ENCODE data around the gene HNRNPA3.
"Not testable (repeated sequence)": the region's sequence is repeated elsewhere in the genome, so short reads cannot be mapped to it uniquely, and the experiment has no call there.

HNRNPA3 gene

DNA sequence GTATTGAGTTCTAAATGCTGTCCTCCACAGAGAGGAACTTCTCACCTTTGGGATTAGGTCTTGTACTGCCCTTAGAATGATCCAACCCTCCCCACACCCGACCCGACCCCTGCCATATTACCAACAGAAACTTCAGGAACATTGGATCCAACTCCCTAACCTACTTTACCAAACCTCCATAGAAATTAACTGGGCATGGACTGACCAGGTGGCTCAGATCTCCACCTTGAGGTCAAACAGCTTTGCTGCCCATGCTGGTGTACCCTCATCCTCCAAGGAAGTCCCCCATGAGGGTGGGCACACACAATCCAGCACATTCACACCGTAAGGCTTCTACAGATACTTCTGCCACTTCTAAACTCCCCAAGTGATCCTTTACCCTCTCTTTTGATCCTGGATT, 30.5 kb downstream of the HNRNPA3 start:
- peaks cover 100% of the 10 kb centered on the region for H4K20me1 ChIP-seq
- H3K27ac ChIP-seq = no peak overlapping the region
- peak overlapping the region; percentile 65 for H3K4me2 ChIP-seq
- H3K36me3 ChIP-seq = peaks cover 34% of the 10 kb centered on the region
- TF ChIP-seq Cebpa-rat (IDR thresholded peaks at IDR 0.05) = no peak
- no peaks in the 10 kb centered on the region for H3K9me3 ChIP-seq
- no peaks in the 10 kb centered on the region for H3K27me3 ChIP-seq
- peaks cover 49% of the 10 kb centered on the region for H3K4me1 ChIP-seq
- H3K9ac ChIP-seq = no peak overlapping the region
- H3K4me3 ChIP-seq = no peak overlapping the region

- peak overlapping the region; percentile 65; the same call in 1 of the 2 replicates for H3K4me2 ChIP-seq
- H3K4me1 ChIP-seq = peaks cover 49% of the 10 kb centered on the region
- no peaks in the 10 kb centered on the region for H3K9me3 ChIP-seq
- no peak overlapping the region for H3K4me3 ChIP-seq
- H3K36me3 ChIP-seq = peaks cover 38% of the 10 kb centered on the region
- no peaks in the 10 kb centered on the region for H3K27me3 ChIP-seq
- peaks cover 100% of the 10 kb centered on the region for H4K20me1 ChIP-seq
- TF ChIP-seq Cebpa-rat (IDR thresholded peaks at IDR 0.05) = no peak
- H3K27ac ChIP-seq = no peak overlapping the region
- no peak overlapping the region for H3K9ac ChIP-seq
Observed at GRCh38 chr2:177243476-177243875, 30.9 kb downstream of the HNRNPA3 start.

- H4K20me1 ChIP-seq = peaks cover 100% of the 10 kb centered on the region
- H3K4me2 ChIP-seq = no peak overlapping the region
- H3K27ac ChIP-seq = no peak overlapping the region
- no peak overlapping the region for H3K9ac ChIP-seq
- peaks cover 39% of the 10 kb centered on the region for H3K36me3 ChIP-seq
- no peak for TF ChIP-seq Cebpa-rat (IDR thresholded peaks at IDR 0.05)
- no peaks in the 10 kb centered on the region for H3K27me3 ChIP-seq
- H3K9me3 ChIP-seq = no peaks in the 10 kb centered on the region
- H3K4me3 ChIP-seq = no peak overlapping the region
- H3K4me1 ChIP-seq = peaks cover 43% of the 10 kb centered on the region
Observed at GRCh38 chr2:177244244-177244771, 31.7 kb downstream of the HNRNPA3 start.

GRCh38 chr2:177245010-177245422, 32.4 kb downstream of the HNRNPA3 start:
- no peaks in the 10 kb centered on the region for H3K27me3 ChIP-seq
- no peak for TF ChIP-seq Cebpa-rat (IDR thresholded peaks at IDR 0.05)
- H3K9ac ChIP-seq = no peak overlapping the region
- no peak overlapping the region for H3K27ac ChIP-seq
- H3K4me3 ChIP-seq = no peak overlapping the region
- H3K36me3 ChIP-seq = peaks cover 43% of the 10 kb centered on the region
- H3K9me3 ChIP-seq = no peaks in the 10 kb centered on the region
- peaks cover 100% of the 10 kb centered on the region for H4K20me1 ChIP-seq
- H3K4me1 ChIP-seq = peaks cover 36% of the 10 kb centered on the region
- H3K4me2 ChIP-seq = no peak overlapping the region

DNA sequence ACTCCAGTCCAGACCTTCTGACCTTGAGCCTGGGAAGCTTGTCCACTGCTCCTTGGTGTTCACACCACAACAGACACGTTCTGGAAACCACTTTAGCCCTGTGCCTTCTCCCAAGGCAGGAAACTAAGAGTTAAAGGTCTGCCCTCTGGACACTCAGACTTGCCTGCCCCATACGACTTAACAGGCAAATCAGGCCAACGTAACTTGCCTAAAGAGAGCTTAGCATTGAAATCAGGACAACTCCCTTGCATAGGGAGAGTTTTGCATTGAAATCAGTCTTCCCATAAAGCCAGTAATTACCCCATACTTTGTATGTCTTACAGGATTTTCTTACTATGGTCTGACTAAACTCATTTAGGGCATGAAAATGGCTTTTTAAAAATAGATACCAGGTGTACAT, 33.4 kb downstream of the HNRNPA3 start:
- peaks cover 26% of the 10 kb centered on the region for H3K4me1 ChIP-seq
- TF ChIP-seq Cebpa-rat (IDR thresholded peaks at IDR 0.05) = no peak
- H3K9me3 ChIP-seq = no peaks in the 10 kb centered on the region
- H3K27me3 ChIP-seq = no peaks in the 10 kb centered on the region
- no peak overlapping the region for H3K4me2 ChIP-seq
- H3K27ac ChIP-seq = no peak overlapping the region
- H3K4me3 ChIP-seq = no peak overlapping the region
- H3K9ac ChIP-seq = no peak overlapping the region
- H3K36me3 ChIP-seq = peaks cover 53% of the 10 kb centered on the region
- peaks cover 100% of the 10 kb centered on the region for H4K20me1 ChIP-seq

DNA sequence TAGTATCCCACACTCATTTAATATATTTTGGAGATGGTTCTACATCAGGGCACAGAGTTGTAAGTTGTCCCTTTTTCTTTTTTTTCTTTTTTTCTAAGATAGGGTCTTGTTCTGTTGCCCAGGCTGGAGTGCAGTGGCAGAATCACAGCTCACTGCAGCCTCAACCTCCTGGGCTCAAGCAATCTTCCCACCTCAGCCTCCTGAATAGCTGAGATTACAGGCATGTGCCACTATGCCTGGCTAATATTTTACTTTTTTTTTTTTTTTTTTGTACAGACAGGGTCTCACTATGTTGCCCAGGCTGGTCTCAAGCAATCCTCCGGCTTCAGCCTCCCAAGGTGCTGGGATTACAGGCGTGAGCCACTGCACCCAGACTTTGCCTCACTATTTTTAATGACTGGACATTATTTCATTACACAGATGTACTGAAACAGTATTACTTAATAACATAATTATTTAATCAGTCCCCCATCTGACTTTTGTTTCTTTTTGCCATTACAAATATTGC, 34.0 kb downstream of the HNRNPA3 start:
- not testable (repeated sequence) for H3K9me3 ChIP-seq, H3K9ac ChIP-seq, H3K4me3 ChIP-seq, H3K27ac ChIP-seq, H3K4me2 ChIP-seq, H3K27me3 ChIP-seq
- H4K20me1 ChIP-seq = peaks cover 100% of the 10 kb centered on the region
- H3K4me1 ChIP-seq = peaks cover 20% of the 10 kb centered on the region
- H3K36me3 ChIP-seq = peaks cover 58% of the 10 kb centered on the region

GRCh38 chr2:177247693-177248262, 35.2 kb downstream of the HNRNPA3 start:
- Histone ChIP-seq H3K27ac (no peak overlapping the region), H3K4me3 (no peak overlapping the region), H3K9ac (no peak overlapping the region), H4K20me1 (peaks cover 100% of the 10 kb centered on the region), H3K9me3 (no peaks in the 10 kb centered on the region), H3K4me1 (peaks cover 16% of the 10 kb centered on the region), H3K4me2 (no peak overlapping the region), H3K36me3 (peaks cover 70% of the 10 kb centered on the region), H3K27me3 (no peaks in the 10 kb centered on the region)
- no peak for TF ChIP-seq Cebpa-rat (IDR thresholded peaks at IDR 0.05)

- H3K27me3 ChIP-seq = no peaks in the 10 kb centered on the region
- no peak overlapping the region for H3K4me3 ChIP-seq
- peaks cover 100% of the 10 kb centered on the region for H4K20me1 ChIP-seq
- H3K9ac ChIP-seq = no peak overlapping the region
- H3K4me1 ChIP-seq = peaks cover 16% of the 10 kb centered on the region
- H3K4me2 ChIP-seq = no peak overlapping the region
- H3K27ac ChIP-seq = no peak overlapping the region
- H3K9me3 ChIP-seq = no peaks in the 10 kb centered on the region
- TF ChIP-seq Cebpa-rat (IDR thresholded peaks at IDR 0.05) = no peak
- H3K36me3 ChIP-seq = peaks cover 80% of the 10 kb centered on the region
Observed at GRCh38 chr2:177249038-177249437, 36.4 kb downstream of the HNRNPA3 start.

DNA sequence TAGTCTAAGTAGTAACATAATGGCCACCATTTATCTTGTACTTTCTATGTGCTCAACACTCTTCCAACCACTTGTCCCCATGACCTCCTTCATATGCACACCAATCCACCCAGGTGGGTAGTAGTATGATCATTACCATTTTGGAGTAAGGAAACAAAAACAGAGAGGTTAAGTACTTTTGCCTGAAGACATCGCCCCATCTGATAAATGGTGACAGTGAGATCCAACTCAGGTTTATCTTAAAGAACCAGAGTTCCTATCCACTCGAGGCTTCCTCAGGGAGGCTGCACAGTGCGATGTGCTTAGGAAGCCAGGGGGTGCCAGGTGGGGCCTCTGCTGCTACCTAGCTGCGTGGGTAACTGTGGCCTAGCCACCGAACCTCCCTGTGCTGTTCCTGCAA, 37.9 kb downstream of the HNRNPA3 start:
- H3K36me3 ChIP-seq = peaks cover 88% of the 10 kb centered on the region
- no peak for TF ChIP-seq Cebpa-rat (IDR thresholded peaks at IDR 0.05)
- H3K9ac ChIP-seq = no peak overlapping the region
- no peak overlapping the region for H3K4me3 ChIP-seq
- H3K4me2 ChIP-seq = no peak overlapping the region
- H3K4me1 ChIP-seq = peaks cover 24% of the 10 kb centered on the region
- H3K27ac ChIP-seq = no peak overlapping the region
- no peaks in the 10 kb centered on the region for H3K27me3 ChIP-seq
- peaks cover 100% of the 10 kb centered on the region for H4K20me1 ChIP-seq
- no peaks in the 10 kb centered on the region for H3K9me3 ChIP-seq

- H3K4me1 ChIP-seq = peaks cover 27% of the 10 kb centered on the region
- H3K27ac ChIP-seq = no peak overlapping the region
- H3K4me3 ChIP-seq = no peak overlapping the region
- H3K9me3 ChIP-seq = no peaks in the 10 kb centered on the region
- H4K20me1 ChIP-seq = peaks cover 100% of the 10 kb centered on the region
- peaks cover 87% of the 10 kb centered on the region for H3K36me3 ChIP-seq
- H3K4me2 ChIP-seq = no peak overlapping the region
- TF ChIP-seq Cebpa-rat (IDR thresholded peaks at IDR 0.05) = no peak
- no peaks in the 10 kb centered on the region for H3K27me3 ChIP-seq
- no peak overlapping the region for H3K9ac ChIP-seq
Observed at GRCh38 chr2:177251165-177251542, 38.6 kb downstream of the HNRNPA3 start.

Measured in BLaER1 (cell line).